COLO668 (cell line): ENCODE measurements around the gene GRK5.
"Not testable (repeated sequence)": the region's sequence is repeated elsewhere in the genome, so short reads cannot be mapped to it uniquely, and the experiment has no call there.

Experiments used
- DNase-seq: peaks from one replicate; lab custom pipeline; 2025; ENCODE audit not compliant: unreplicated experiment; lab: John Stamatoyannopoulos, UW

Gene GRK5

GRCh38 chr10:119248184-119248583 is 40.8 kb downstream of the GRK5 start:
- DNase-seq = no peak

DNA sequence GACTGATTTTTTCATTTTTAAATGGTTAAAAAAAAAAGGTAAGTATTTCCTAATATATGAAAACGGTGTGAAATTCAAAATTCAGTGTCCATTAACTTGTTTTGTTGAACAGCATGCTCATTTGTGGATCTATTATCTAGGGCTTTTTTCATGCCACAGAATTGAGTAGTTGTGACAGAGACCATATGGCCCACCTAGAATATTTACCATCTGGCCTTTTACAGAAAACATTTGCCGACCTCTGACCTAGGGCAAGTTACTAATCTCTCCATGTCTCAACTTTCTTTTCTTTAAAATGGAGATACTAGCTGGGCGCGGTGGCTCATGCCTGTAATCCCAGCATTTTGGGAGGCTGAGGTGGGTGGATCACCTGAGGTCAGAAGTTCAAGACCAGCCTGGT is 41.3 kb downstream of the GRK5 start:
- DNase-seq = no peak

DNA sequence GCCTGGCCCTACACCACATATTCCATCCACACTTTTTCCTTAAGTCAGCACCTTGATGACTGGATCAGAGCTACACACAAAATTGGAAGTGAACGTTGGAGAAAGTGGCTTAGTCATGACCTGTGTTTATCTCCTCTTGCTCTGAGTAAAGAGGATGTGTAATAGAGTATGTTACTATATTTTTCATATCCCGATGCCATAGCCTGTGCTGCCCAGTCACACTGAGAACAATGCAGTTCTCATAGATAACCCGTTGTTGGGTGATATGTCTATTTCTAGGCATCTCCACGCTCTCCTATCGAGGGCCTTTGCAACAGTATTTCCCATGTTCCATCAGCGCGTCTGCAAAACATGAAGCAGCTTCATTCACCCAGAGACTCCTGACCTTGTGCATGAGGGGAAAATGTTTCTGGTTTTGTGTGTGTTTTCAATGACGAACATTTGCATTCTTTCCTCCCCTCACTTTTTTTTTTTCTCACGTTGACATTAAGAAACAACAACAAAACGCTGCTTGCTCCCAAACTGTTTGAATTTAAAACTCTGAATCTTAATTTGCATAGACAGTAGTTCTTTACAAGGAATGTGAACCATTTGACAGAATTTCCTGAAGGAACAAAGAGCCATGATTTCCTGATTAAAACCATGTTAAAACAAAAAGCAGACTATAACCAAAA is 43.4 kb downstream of the GRK5 start:
- no peak for DNase-seq

GRCh38 chr10:119251315-119251708 is 43.9 kb downstream of the GRK5 start:
- DNase-seq = no peak

DNA sequence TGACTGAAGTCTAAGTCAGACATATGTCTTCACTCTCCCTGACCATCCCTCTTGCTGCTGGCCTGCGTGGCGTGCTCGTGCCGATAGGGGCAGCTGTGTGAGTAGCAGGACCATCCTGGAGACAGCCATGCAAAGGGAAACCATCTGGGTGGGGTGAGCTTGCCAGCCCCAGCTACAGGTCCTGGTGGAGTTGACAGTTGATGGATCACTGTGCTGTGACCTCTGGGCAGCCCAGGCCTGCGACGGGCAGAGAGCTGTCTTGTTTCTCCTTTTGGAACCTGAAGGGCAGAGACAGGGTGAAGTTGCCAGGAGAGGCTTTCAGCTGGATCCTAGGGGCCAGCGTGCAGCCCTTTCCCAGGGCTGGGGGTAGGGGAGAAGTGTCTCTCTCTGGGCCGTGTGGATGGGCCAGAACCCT is 44.7 kb downstream of the GRK5 start:
- DNase-seq = no peak

DNA sequence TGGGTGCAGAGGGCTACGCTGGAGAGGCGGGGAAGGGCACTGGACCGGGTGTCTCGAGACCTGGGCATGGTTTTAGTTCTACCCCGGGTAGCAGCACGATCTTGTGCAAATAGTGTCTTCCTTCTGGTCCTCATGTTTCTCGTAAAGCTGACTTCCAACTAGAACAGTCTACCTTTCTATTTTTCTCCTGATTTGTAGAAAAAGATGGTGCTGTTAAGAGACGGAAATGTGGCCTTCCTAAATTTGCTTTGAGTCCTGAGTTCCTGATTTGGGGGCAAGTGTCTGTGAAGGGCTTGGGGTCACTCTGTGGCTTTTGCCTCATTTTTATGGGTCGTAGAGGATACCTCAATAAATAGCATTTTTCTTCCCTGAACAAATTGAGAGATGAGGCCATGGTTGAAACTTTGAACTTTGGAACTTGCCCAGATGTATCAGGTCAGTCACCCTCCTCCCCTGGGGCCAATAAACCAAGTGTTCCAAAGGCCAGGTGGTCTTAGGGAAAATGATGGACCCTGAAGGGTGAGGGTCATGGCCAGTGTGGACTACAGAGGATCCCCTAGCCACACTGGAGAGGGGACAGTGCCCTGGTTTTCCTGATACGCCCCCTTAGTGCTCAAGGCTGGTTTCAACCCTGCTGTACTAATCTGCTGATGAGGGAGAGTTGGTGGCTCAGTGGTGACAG is 45.2 kb downstream of the GRK5 start:
- DNase-seq = no peak

- DNase-seq = no peak
Measured at GRCh38 chr10:119253433-119254174, 46.2 kb downstream of the GRK5 start.

GRCh38 chr10:119254335-119254734 is 47.0 kb downstream of the GRK5 start:
- DNase-seq = no peak

DNA sequence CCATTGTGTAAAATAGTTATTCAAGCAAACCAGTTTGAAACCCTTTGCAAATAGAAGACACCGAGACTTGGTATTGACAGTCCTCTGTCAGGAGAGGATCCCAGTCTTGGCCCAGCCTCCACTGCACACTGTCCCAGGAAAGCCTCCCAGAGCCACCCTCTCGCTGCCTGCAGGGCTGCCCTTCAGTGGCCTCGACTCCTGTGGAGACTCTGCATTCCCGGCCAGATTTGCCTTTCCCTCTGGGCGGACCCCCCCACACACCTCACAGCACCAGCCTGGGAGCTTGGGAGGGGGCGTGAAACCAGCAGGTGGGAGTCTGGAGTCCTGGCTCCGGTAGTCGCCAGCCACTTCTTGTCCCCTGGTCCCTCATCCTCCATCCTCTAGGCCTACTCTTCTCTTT is 48.7 kb downstream of the GRK5 start:
- DNase-seq = no peak

DNA sequence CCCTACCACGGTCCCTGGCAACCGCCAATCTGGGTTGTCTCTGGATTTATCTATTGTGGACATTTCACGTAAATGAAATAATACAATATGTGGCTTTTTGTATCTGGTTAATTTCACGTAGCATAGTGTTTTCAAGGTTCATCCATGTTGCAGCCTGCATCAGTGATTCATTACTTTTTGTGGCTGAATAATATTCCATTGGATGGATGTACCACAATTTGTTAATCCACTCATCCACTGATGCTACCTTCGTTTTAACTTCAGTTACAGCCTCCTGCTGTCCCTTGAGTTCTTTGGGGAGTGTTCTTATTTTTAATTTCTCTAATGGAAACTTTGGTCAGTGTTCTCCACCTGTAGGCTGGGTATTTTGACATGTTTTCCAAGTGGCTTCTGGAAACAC is 49.5 kb downstream of the GRK5 start:
- DNase-seq = no peak

GRCh38 chr10:119257899-119258419 is 50.6 kb downstream of the GRK5 start:
- DNase-seq = no peak

GRCh38 chr10:119259345-119259744 is 52.0 kb downstream of the GRK5 start:
- no peak for DNase-seq

DNA sequence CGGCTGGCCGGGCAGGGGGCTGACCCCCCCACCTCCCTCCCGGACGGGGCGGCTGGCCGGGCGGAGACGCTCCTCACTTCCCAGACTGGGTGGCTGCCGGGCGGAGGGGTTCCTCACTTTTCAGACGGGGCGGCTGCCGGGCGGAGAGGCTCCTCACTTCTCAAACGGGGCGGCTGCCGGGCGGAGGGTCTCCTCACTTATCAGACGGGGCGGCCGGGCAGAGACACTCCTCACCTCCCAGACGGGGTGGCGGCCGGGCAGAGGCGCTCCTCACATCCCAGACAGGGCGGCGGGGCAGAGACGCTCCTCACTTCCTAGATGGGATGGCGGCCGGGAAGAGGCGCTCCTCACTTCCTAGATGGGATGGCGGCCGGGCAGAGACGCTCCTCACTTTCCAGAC is 53.6 kb downstream of the GRK5 start:
- not testable (repeated sequence) for DNase-seq

GRCh38 chr10:119263951-119264617 is 56.7 kb downstream of the GRK5 start:
- peak; percentile 41 for DNase-seq

DNA sequence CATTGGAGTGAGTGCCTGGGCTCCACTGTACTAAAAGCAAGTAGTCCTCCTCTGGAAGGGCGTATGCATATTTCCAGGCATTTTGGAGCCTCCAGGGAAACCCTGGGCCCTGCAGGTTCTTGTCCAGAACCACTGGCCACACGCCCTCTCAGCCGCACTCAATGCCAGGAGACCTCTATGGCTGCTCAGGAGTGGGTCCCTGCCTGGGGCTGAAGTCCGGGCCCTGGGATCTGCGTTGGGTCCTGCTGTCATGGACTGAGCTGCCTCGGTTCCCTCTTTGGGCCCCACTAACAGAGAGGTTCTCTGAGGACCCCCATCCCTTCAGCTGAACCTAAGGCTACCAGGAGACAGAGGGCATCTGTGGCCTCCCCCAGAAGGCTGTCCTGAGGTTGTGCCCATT is 58.3 kb downstream of the GRK5 start:
- no peak for DNase-seq

- DNase-seq = no peak
Measured at GRCh38 chr10:119267384-119267783, 60.0 kb downstream of the GRK5 start.

GRCh38 chr10:119268428-119268827 is 61.1 kb downstream of the GRK5 start:
- no peak for DNase-seq

GRCh38 chr10:119268871-119269506 is 61.6 kb downstream of the GRK5 start:
- no peak for DNase-seq

- no peak for DNase-seq
Measured at GRCh38 chr10:119269737-119270136, 62.4 kb downstream of the GRK5 start.

DNA sequence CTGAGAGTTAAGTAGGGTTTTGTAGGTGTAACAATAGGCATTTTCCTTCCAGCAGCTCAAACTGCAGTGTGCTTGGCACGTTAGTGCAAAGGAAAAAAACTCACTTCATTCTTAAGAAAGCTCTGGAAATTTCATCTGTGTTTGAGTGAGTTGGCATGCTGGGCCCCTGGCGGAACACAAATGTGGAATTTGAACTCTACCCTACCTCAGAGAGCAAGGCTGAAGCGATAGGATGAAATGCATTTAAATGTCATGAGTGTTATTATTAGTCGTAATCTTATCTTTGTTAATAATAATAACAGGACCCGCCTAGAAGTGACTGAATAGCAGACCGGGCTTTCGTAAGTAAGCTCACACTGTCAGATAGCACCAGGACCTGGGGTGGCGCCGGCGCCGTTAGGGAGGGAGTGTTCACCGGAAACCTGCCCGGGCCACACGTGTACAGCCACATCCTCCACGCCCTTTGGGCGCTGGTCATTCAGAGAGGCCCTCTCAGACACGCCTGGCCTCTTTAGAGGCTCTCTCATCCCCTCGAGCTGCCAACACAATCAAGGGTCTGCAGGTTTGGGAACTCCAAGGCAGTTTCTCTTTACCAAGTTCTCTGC is 63.5 kb downstream of the GRK5 start:
- DNase-seq = peak; percentile 68
